GM19025 (cell line): ENCODE results near the gene RABGAP1.

Experiments
- ATAC-seq: cut with Tn5 transposase; IDR thresholded peaks from one replicate; pipeline ENCODE4 v1.9.1; 2021; ENCODE audit warnings: mild to moderate bottlenecking, low read depth, moderate library complexity; ENCODE audit not compliant: unreplicated experiment

RABGAP1 gene

DNA sequence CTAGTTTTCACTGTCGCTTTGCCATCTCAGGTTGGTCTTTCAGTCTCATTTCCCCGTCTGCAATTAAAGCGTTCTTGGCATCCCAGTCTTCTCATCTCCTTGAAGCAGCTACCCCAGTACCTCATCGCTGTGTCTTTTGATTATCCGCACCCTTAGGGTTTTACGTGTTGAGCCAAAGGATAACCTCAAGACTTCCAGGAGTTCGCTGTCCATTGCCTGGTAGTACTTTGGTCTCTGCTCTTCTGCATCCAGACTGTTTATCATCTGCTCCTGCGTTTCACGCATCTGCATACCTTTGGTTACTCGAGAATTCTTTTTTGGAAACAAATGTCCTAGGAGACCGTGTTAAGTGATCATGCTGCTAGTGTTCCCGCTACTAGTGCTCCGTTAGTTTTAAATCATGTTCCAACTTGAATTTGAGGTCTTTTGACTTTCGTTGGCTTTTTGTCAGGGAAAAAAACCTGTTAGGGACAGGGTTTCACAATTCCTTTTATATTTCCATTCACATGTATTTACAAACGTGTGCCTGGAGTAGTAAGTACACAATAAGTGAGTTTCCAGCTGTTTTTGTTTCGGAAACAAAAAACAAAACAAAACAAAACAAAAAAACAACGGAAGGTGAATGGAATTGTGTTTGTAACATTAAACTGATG lies 888 bp downstream of the RABGAP1 start:
- no peak for ATAC-seq

DNA sequence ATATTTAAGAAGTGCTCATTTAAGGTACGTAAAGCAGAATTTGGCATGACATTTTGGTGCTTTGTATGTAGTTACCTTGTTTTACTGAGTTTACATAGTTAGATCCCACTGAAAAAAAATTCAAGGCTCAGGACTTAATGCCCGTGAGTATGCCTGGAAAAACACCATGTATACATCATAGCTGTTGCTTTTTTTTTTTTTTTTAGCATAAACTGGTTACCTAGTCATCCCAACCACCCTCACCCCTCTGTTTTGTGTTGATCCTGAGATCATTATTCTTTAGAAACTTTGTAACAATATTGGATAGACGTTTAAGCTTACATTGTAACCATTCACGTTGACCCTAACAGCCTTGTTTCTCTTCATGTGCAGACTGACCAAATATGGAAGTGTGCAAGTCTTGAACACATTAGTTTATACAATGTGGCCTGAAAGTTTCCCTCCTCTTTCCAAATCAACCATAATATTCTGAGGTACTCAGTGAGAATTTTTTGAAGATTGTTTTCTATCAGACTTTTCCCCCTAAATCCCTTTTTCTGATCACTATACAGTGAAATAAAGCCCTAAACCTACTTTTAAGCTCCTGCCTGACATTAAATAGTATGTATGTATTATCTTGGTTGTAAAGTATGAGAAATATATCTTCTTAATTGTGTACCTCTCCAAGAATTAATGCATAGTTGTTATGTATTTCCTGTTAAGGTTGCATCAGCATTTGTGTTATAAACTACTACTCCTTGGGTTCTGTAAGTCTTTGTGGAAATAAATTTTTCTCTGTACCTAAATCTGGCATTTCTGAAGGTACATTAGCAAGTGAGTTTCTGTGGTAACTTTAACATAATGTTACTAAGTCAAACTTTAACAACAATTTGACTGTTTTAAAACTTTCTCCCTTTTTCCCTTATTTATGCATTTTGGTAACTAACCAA lies 4.4 kb downstream of the RABGAP1 start:
- ATAC-seq = no peak

DNA sequence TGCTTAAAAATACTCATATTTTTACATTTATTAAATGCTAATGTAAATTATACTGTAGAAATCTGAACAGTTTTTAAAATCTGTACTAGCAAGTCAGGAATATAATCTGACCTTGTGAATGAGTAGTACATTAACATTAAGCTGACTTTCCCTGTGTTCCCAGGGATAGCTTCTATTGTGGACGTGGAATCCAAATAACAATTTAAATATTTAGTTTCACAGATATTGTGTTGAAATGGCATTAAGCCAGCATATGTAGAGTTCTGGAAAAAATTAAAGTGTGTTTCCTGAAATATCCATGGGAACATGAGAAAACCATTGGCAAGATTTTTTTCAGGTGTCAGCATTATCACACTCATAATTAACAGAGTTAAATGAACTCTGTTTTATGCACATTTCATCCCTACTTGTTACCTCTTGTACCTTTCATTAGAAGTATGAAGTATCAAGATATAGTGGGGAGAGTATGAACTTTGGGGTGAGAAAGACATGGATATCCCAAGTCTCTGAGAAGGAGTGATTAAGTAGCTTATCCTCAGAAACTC lies 5.7 kb downstream of the RABGAP1 start:
- no peak for ATAC-seq

DNA sequence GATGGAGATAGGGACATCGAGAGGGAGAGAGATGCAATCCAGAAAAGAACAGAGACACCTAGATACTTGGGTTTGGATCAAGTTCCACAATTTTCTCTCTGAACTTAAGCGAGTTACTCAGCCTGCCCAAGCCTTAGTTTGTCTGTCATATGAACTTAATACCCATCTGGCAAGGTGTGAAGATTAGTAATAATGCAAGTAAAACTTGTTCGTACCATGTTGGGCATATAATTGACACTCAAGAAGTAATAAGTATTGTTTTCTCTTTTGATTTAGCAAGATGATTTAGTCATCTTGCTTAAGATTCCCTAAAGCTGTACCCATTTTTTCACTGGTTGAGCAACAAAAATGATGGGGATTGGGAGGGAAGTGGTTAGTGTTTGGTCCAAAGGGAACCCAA lies 7.5 kb downstream of the RABGAP1 start:
- no peak for ATAC-seq

DNA sequence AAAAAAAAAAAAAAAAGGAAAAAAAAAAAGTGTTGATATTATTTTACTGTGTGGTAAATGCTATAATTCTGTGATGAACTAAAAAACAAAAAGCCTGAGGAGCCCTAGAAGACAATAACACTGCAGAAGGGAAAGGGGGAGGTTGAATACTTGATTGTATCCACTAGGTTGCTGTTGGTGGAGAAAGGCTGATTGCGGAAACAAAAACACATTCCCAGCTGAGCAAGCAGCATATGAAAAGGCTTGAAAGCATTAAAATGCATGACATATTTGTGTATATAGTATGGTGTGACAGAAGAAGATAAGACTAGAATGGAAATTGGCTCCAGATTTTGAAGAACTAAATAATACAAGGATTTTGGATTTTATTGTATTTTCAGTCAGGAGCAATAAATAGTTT lies 8.9 kb downstream of the RABGAP1 start:
- ATAC-seq = no peak

DNA sequence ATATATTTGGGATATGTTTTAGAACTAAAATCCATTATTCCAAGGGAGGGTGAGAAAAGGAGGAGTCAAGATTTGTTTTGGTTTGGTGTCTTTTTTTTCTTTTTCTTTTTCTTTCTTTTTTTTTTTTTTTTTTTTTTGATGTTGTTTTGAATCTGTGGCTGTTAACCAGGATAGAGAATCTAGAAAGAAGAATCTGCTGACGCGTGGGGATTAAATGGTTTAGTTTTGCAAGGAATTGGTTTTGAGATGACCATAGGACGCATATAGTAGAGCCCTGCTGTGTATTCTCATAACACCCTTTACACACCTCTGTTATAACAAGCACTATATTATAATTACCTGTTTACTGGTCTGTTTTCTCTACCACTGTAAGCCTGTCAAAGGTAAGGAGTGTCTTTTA lies 9.4 kb downstream of the RABGAP1 start:
- no peak for ATAC-seq

DNA sequence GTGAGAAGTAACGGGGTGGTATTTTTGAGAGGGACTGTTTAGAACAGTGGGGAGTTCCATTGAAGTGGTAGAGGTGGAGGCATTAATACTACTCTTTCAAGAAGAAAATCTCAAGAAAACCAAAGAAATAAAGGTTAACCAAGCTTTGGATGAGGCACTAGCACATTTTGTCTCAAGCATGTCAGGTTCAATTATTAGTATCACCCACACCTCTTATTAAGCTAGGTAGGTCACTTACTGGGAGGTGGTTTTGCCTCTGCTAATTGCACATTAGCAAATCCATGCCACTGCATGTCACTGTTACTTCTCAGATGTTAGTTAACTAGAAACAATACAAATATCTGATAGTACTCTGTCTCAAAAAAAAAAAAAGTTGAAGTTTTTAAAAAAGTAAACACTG lies 10.2 kb downstream of the RABGAP1 start:
- ATAC-seq = no peak

DNA sequence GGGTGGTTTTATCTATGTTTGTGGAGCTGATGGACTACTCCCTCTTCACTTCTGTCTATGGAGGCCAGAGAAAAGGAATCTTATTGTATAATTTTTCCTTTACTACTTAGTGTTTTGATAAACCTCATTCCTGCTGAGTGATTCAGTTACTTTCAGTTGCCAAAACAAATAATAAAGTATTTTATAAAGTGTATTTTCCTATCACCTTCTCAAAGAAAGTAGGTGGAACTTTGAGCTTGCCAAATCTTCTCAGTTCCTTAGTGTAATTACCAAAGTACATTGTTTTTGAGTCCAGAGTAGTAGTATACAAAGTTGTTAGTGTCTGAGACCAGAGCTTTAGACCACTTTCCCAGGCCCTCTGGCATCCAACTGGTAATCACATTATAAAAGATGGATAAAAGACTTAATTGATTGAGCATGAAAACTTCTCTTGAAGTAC lies 13.5 kb downstream of the RABGAP1 start:
- no peak for ATAC-seq

DNA sequence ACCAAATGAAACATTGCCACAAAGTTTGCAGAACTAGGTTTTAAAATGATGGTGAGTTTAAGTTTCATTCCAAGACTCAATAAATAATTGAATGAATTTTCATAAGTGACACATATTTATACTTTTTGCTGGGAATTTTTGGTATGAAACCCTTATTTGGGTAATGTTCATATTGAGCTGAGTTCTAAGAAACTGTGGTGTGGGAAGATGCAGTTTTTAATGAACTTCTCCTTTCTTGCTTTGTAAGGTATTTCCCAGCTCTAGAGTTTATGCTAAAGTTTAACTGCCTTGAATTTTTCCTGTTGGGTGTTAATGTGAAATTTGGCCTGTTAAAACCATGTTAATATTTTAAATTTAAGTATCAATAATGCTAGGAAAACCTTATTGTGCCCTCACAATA lies 15.1 kb downstream of the RABGAP1 start:
- ATAC-seq = no peak

DNA sequence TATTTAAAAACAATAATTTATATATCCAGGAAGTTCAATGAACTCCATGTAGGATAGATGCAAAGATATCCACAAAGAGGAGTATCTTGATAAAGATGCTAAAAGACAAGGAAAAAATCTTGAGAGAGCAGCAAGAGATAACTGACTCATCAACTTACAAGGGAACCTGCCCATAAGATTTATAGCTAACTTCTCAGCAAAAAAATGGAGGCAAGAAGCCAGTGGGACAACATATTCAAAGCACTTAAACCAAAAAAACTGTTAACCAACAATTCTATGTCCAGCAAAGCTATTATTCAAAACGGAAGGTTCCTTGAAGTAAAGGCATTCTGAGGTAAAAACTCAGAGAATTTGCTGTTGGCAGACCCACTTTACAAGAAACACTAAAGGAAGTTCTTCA lies 20.3 kb downstream of the RABGAP1 start:
- ATAC-seq = no peak

DNA sequence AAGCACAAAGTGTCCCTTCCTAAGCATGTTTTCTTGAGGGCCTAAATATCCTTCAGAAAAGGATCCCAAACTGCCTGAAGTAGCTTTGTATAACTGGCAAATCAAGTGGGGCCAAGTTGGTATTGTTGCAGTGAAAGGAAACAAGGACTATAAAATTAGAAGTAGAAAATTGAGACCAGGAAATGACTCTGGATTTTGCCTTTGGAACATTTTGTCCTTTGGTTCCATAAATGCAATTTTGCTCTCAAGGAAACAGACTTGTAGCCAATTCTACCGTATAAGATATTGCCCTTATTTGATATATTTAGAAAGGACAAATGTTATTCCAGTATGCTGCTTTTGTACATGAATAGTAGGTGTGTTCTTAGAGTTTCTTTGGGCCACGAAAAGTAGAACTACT lies 34.4 kb downstream of the RABGAP1 start:
- ATAC-seq = no peak

DNA sequence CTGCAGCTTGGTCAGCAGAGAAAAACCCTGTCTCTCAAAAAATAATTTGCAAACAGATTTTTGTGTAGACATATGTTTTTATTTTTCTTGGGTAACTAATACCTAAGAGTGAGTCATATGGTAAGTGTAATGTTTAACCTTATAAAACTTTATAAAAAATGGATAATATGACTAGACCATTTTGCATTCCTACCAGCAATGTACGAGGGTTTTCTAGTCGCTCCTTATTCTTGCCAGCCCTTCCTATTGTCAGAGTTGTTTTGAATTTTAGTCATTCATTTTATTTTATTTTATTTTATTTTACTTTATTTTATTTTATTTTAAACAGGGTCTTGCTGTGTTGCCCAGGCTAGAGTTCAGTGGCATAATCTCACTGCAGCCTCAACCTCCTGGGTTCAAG lies 37.8 kb downstream of the RABGAP1 start:
- ATAC-seq = no peak

DNA sequence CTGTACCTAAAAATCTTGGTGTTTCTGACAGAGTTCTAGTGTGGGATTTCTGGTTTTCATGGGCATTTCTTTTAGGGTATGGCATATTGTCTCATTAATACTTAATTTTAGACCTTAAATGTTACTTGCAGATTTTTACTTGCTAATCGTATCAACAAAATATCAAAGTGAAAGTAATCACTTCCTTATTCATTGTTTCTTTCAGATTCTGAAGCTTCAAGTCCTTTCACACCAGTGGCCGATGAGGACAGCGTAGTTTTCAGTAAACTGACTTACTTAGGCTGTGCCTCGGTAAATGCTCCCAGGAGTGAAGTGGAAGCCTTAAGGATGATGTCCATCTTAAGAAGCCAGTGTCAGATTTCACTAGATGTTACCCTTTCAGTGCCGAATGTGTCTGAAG lies 45.2 kb downstream of the RABGAP1 start:
- no peak for ATAC-seq

DNA sequence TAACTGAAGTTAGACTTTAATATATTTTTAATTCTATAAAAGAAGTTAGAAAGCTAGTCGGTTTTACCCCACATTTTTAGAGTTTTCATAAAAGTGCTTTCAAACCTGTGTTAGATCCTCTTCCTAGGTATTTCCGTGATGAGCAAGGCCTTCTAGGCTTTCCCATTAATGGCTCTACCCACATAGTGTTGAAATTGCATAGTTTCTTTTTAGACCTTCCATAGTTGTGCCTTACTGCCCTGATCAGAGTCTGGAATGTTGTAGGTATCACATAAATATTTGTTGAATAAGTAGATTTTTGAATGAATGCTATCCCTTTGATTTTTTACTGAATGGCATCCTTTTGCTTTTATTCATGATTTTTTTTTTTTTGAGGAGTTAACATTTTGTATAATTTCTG lies 47.3 kb downstream of the RABGAP1 start:
- no peak for ATAC-seq

DNA sequence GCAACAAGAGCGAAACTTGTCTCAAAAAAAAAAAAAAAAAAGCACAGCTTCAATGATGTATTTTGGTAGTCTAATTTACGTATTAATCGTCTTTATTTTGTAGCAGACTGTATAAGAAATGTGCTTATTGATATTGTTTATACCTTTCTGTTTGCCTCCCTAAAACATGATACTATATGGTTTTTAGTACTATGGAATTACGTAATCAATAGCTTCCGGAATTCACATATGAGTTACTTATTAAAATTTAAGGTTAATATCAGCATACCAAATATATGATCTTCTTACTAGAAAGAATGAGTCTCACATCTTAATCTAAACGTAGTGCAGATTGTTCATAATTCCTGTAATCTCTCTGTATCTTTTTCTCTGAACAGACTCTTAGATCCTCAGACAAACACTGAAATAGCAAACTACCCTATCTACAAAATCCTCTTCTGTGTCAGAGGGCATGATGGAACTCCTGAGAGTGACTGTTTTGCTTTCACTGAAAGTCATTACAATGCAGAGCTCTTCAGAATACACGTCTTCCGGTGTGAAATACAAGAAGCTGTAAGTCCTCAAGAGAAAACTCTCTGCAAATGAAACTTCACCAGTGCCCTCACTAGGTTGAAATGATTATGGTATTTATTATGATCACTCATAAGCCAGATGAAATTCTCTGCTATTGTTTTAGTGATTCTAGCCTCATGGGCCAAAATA lies 48.3 kb downstream of the RABGAP1 start:
- ATAC-seq = peak; percentile 58

DNA sequence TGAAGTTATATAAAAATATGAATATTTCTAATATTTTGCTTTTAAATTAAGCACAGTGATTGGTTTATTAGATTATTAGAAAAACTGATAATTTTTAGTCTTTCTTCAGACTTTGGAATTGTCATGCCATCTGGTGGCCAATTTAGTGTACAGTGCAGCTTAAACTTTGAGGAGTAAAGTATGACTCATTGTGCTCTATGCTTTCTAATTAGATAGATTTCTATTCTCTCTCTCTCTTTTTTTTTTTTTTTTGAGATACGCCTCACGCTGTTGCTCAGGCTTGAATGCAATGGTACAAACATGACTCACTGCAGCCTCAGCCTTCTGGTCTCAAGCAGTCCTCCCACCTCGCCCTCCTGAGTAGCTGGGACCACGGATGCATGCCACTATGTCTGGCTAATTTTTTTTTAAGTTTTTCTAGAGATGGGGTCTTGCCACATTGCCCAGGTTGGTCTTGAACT lies 50.6 kb downstream of the RABGAP1 start:
- no peak for ATAC-seq

DNA sequence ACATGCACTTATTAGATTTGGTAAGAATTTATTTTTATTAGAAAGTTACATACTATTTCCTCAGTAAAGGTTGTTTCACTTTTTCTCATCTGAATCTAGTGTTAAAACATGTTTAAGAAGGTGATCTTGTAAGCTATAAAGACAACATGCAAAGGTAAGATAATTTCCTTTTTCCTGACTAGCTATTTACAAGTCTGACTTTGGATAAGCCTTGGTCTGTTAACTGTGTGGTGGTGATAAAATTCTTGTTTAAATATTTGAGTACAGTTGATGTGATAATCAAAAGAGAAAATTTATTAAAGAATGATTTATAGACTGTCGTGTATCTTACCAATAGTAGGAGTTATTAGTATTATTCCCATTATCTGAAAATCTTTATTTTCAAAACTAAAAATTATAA lies 55.8 kb downstream of the RABGAP1 start:
- ATAC-seq = no peak

DNA sequence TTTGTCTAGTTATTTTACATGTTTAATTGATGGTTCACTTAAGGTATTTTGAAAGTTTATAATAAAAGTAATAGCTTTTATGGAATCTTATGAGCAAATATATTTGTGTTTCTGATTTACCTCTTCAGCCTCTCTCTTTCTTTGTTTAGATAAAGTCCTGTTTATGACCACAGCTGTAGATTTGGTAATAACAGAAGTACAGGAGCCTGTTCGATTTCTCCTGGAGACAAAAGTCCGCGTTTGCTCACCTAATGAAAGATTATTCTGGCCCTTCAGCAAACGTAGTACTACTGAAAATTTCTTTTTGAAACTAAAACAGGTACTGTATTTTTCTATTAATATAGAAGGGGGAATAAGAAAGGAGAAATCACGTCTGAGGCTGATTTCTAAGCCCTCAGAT lies 57.6 kb downstream of the RABGAP1 start:
- ATAC-seq = no peak

DNA sequence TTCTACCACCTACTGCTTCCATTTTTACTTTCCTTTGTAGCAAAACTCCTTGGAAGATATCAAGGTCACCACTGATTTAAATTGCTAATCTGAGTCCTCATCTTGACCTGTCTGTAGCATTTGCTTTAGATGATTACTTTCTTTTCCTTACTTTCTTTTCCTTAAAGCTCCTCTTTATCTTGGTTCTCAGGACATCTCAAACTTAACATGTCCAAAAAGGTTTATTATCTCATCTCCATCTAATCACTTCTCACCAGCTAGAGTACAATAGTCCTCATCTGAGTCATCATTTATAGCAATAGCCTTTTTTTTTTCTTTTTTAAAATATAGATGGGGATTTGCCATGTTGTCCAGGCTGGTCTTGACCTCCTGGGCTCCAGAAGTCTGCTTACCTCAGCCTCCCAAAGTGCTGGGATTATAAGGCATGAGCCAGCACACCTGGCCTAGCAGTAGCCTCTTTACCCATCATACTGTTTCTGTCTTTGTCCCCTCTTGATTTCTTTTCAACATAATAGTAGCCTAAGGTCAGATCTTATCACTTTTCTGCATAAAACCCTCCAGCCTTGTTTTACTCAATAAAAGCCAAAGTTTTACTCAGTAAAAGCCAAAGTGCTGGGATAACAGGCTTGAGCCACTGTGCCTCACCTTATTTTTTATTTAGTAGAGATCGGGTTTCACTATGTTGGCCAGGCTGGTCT lies 59.7 kb downstream of the RABGAP1 start:
- no peak for ATAC-seq

DNA sequence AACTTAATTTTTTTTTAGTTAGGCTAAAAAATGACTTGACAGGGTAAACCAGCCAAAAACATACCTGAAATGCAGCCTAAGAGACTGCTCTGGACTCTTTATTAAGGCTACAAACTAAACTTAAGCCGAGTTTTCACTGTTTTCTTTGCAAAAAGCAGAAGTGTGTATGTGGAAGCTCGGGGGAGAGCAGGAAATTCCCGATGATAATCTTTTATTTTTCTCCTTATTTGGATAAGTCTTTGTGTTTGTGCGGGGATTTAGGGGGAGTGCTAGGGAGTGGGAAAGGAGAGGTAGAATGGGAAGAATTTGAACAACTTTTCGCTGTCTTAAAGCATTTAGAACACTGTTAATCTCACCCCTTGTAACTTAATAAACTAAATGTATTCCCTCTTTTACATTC lies 61.9 kb downstream of the RABGAP1 start:
- no peak for ATAC-seq
